ENCODE results near the gene ZNF771. TPM values are rescaled to one million over a fixed set of nuclear protein-coding genes. Genes with fewer than 3 reads are reported as not detected.

ZNF771 gene
- total RNA-seq, 3 donors from 2014 or later (not counting 1 experiment from before 2014, with no cell fraction given), result 0.70 to 1.4 (median 1.4) TPM

DNA sequence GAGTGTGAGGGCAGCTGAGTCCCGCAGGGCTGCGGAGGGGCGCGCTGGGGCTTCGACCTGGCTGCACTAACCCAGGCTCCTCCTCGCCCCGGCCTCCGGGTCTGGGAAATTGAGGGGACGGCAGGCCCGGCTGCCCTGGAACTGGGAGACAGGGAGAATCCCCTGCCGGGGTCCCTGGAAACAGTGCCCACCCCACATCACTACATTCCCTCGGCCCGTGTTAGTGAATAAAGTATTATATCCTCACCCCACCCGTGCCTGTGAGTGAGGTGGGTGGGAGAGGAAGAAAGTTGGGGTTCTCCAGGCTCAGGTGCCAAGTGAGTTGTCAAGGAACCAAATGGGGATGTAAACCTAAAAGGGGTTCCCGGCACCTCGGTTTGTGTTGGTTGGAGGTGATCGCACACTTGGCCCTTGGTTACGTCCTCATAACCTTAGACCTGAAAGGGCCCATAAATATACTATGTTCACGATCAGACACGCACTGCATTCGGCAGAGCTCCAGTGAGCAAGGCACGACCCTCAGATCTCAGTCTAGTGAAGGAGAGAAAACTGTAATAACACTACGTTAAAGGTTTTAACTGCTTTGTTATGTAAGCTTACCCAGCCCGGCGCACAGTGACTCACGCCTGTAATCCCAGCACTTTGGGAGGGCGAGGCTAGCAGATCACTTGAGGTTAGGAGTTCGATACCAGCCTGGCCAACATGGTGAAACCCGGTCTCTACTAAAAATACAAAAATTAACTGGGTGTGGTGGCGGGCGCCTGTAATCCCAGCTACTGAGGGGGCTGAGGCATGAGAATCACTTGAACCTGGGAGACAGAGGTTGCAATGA is 11.2 kb downstream of the ZNF771 start:
- H3K27ac Mint-ChIP-seq, result peak overlapping the region; percentile 45 to 81
- intact Hi-C loops (cut with micrococcal nuclease), result loop anchor here (5.0 kb wide), 1 partner anchor 46 kb away; the partner anchor contains the start of genes MYL11 and TBC1D10B
- H3K36me3 Mint-ChIP-seq, result no peaks in the 10 kb centered on the region

DNA sequence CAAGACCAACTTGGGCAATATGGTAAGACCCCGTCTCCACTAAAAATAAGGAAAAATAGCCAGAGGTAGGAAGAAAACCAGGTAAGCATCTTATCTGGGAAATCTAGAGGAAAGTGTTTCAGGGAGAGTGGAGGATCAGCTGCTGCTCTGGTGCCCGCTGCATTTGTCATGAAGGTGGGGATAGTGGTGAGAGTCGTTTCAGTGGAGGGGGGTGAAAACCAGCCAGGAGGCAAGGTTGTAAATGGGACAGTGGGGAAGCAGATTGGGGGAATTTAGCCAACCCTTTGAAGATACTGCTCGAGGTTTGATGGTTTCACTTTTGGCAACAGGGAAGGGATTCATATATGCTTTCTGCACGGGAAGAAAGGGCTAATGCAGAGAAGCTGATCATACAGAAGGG is 13.6 kb downstream of the ZNF771 start:
- H3K4me3 ChIP-seq (ENCODE audit: low read length), result no peak overlapping the region
- peaks cover 13% of the 10 kb centered on the region for H3K4me1 ChIP-seq (ENCODE audit: control insufficient read depth, insufficient read depth, low read length)
- WGBS (ENCODE audit: insufficient coverage), result 79% methylated on average over 5 of the region's 5 CpGs
- TF ChIP-seq, protein P1, sequence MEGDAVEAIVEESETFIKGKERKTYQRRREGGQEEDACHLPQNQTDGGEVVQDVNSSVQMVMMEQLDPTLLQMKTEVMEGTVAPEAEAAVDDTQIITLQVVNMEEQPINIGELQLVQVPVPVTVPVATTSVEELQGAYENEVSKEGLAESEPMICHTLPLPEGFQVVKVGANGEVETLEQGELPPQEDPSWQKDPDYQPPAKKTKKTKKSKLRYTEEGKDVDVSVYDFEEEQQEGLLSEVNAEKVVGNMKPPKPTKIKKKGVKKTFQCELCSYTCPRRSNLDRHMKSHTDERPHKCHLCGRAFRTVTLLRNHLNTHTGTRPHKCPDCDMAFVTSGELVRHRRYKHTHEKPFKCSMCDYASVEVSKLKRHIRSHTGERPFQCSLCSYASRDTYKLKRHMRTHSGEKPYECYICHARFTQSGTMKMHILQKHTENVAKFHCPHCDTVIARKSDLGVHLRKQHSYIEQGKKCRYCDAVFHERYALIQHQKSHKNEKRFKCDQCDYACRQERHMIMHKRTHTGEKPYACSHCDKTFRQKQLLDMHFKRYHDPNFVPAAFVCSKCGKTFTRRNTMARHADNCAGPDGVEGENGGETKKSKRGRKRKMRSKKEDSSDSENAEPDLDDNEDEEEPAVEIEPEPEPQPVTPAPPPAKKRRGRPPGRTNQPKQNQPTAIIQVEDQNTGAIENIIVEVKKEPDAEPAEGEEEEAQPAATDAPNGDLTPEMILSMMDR (IDR thresholded peaks at IDR 0.05), result no peak
- Mint-ChIP-seq H3K27me3 (ENCODE audit: low read depth in 2 of 2) (no peaks in the 10 kb centered on the region), H3K4me1 (peaks cover 10 to 13% of the 10 kb centered on the region in 2 donors), H3K36me3 (no peaks in the 10 kb centered on the region), H3K4me3 (no peak overlapping the region), H3K27ac (no peak overlapping the region), H3K9me3 (no peaks in the 10 kb centered on the region)
- H3K9me3 ChIP-seq (ENCODE audit: control insufficient read depth, insufficient read depth, low read length), result no peaks in the 10 kb centered on the region
- H3K27ac ChIP-seq (ENCODE audit: low read length), result no peak overlapping the region
- H3K27me3 ChIP-seq (ENCODE audit: control insufficient read depth, insufficient read depth, low read length), result no peaks in the 10 kb centered on the region
- ATAC-seq, result no peak
- peaks cover 22% of the 10 kb centered on the region for H3K36me3 ChIP-seq (ENCODE audit: control insufficient read depth, insufficient read depth, low read length)
- intact Hi-C loops (cut with micrococcal nuclease), result no loop called here
- no peak for DNase-seq

More for the DNA sequence above, 11.2 kb downstream of the ZNF771 start:
- H3K4me1 ChIP-seq (ENCODE audit: control insufficient read depth, insufficient read depth, low read length), result peaks cover 13% of the 10 kb centered on the region
- WGBS (ENCODE audit: insufficient coverage), result 66% methylated on average over 27 of the region's 31 CpGs
- H3K4me3 ChIP-seq (ENCODE audit: low read length), result peak overlapping the region; percentile 32
- no peaks in the 10 kb centered on the region for H3K27me3 ChIP-seq (ENCODE audit: control insufficient read depth, insufficient read depth, low read length)
- H3K9me3 ChIP-seq (ENCODE audit: control insufficient read depth, insufficient read depth, low read length), result no peaks in the 10 kb centered on the region
- H3K36me3 ChIP-seq (ENCODE audit: control insufficient read depth, insufficient read depth, low read length), result peaks cover 8% of the 10 kb centered on the region
- Mint-ChIP-seq H3K27me3 (ENCODE audit: low read depth in 2 of 2) (no peaks in the 10 kb centered on the region), H3K4me3 (peak overlapping the region; percentile 47), H3K9me3 (no peaks in the 10 kb centered on the region), H3K4me1 (peaks cover 11 to 14% of the 10 kb centered on the region in 2 donors)
- DNase-seq, result peak in 1 of 2 donors; percentile 34
- TF ChIP-seq, protein P1 (IDR thresholded peaks at IDR 0.05), result no peak
- H3K27ac ChIP-seq (ENCODE audit: low read length), result peak overlapping the region; percentile 77
- ATAC-seq, result no peak

DNA sequence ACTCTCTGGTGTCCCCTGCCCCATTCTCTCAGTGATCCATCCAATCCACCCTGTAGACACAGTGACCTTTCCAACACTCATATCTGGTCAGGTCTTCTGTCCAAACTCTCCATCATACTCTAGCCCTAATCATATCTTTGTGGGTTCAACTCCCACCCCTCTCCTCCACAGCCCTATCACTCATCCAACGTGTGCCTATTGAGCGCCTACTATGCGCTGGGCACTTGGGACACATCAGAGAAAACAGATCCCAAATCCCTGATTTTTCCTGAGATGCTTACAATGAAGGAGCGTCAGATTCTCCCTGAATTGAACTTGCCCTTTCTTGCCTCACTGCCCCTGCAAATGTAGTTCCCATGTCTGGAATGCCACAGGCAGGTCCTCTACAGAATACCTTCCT is 20.6 kb downstream of the ZNF771 start:
- H3K36me3 ChIP-seq (ENCODE audit: control insufficient read depth, insufficient read depth, low read length), result peaks cover 18% of the 10 kb centered on the region
- peak overlapping the region; percentile 11 to 15 for H3K27ac Mint-ChIP-seq
- WGBS (ENCODE audit: insufficient coverage), result 99% methylated on average over 4 of the region's 4 CpGs
- intact Hi-C loops (cut with micrococcal nuclease), result no loop called here
- peak overlapping the region; percentile 50 for H3K4me3 Mint-ChIP-seq
- peaks cover 21% of the 10 kb centered on the region for H3K4me1 ChIP-seq (ENCODE audit: control insufficient read depth, insufficient read depth, low read length)
- no peak for ATAC-seq
- TF ChIP-seq, protein P1 (IDR thresholded peaks at IDR 0.05), result no peak
- H3K4me1 Mint-ChIP-seq, result peaks cover 0 to 6% of the 10 kb centered on the region in 2 donors
- H3K27ac ChIP-seq (ENCODE audit: low read length), result no peak overlapping the region
- no peaks in the 10 kb centered on the region for H3K27me3 ChIP-seq (ENCODE audit: control insufficient read depth, insufficient read depth, low read length)
- no peaks in the 10 kb centered on the region for H3K9me3 Mint-ChIP-seq
- no peaks in the 10 kb centered on the region for H3K9me3 ChIP-seq (ENCODE audit: control insufficient read depth, insufficient read depth, low read length)
- no peaks in the 10 kb centered on the region for H3K36me3 Mint-ChIP-seq
- H3K4me3 ChIP-seq (ENCODE audit: low read length), result no peak overlapping the region
- no peak for DNase-seq
- H3K27me3 Mint-ChIP-seq (ENCODE audit: low read depth in 2 of 2), result no peaks in the 10 kb centered on the region
